NOMO-1 treated with DMSO at 0.1 percent for 48 hours (cell line): ENCODE results near the gene HFM1.
A peak's percentile ranks its signal among the peaks of the same experiment; 100 is the strongest.
"Not testable (repeated sequence)": the region's sequence is repeated elsewhere in the genome, so short reads cannot be mapped to it uniquely, and the experiment has no call there.

ENCODE experiments used
- DNase-seq: peaks from one replicate; lab custom pipeline; 2025; ENCODE audit not compliant: unreplicated experiment; lab: John Stamatoyannopoulos, UW

Gene HFM1

GRCh38 chr1:91381844-91382243, 22.8 kb downstream of the HFM1 start:
- no peak for DNase-seq

GRCh38 chr1:91374086-91374485, 30.6 kb downstream of the HFM1 start:
- DNase-seq, result no peak

- not testable (repeated sequence) for DNase-seq
These were observed 32.4 kb downstream of the HFM1 start for GRCh38 chr1:91372230-91372629.

GRCh38 chr1:91349524-91349923, 55.1 kb downstream of the HFM1 start:
- DNase-seq, result no peak

- DNase-seq, result no peak
These were observed 57.8 kb downstream of the HFM1 start for GRCh38 chr1:91346824-91347223.

GRCh38 chr1:91345395-91346005, 59.1 kb downstream of the HFM1 start:
- DNase-seq, result no peak

- no peak for DNase-seq
These were observed 66.1 kb downstream of the HFM1 start for GRCh38 chr1:91338501-91338900.

- no peak for DNase-seq
These were observed 69.0 kb downstream of the HFM1 start for GRCh38 chr1:91335603-91336002.

- DNase-seq, result no peak
These were observed 69.8 kb downstream of the HFM1 start for GRCh38 chr1:91334856-91335255.

- no peak for DNase-seq
These were observed 79.2 kb downstream of the HFM1 start for GRCh38 chr1:91325456-91325855.

GRCh38 chr1:91314643-91315042, 90.0 kb downstream of the HFM1 start:
- no peak for DNase-seq

GRCh38 chr1:91311672-91312071, 93.0 kb downstream of the HFM1 start:
- DNase-seq, result no peak

- no peak for DNase-seq
These were observed 96.1 kb downstream of the HFM1 start for GRCh38 chr1:91308544-91308943.

- DNase-seq, result no peak
These were observed 96.7 kb downstream of the HFM1 start for GRCh38 chr1:91307784-91308409.

- DNase-seq, result no peak
These were observed 101.5 kb downstream of the HFM1 start for GRCh38 chr1:91303165-91303564.

- DNase-seq, result not testable (repeated sequence)
These were observed 115.6 kb downstream of the HFM1 start for GRCh38 chr1:91288843-91289553.

GRCh38 chr1:91286962-91287317, 117.7 kb downstream of the HFM1 start:
- DNase-seq, result not testable (repeated sequence)

GRCh38 chr1:91286259-91286961, 118.2 kb downstream of the HFM1 start:
- not testable (repeated sequence) for DNase-seq

- DNase-seq, result no peak
These were observed 121.3 kb downstream of the HFM1 start for GRCh38 chr1:91283421-91283726.

GRCh38 chr1:91282695-91283420, 121.8 kb downstream of the HFM1 start:
- DNase-seq, result peak; percentile 13

GRCh38 chr1:91281782-91282181, 122.9 kb downstream of the HFM1 start:
- DNase-seq, result no peak
